Caki2 (cell line): ENCODE data around the gene MYO1G. TPM values are rescaled to one million over a fixed set of nuclear protein-coding genes. Genes with fewer than 3 reads are reported as not detected.
"Not testable (repeated sequence)": the region's sequence is repeated elsewhere in the genome, so short reads cannot be mapped to it uniquely, and the experiment has no call there.

ENCODE experiments used
- DNase-seq: peaks from one replicate; pipeline ENCODE4 v3.0.0-alpha.2; 2015; ENCODE audit warnings: low read depth
- in situ Hi-C: cut with HindIII; loops from 2 replicates; pipeline ENCODE4 v1.10.0; 2016; ENCODE audit warnings: low sequenced_read_pairs, low pct_unique_long_range_greater_than_20kb, mixed read lengths
- total RNA-seq: library from RNA; depleted of rRNA; stranded (reverse); fragments of >200 nt; shearing (Covaris generic); gene quantifications from 2 replicates; pipeline ENCODE4 v1.2.3, GENCODE V29; 2014; ENCODE audit warnings: low replicate concordance; rRNA removed

Gene MYO1G
- total RNA-seq = not detected in 2 replicates

GRCh38 chr7:44978511-44979366, at the start of gene MYO1G:
Gene MYO1G (minus strand): TSS chr7:44979015. CDS start chr7:44978961, 54 bp downstream.
- in situ Hi-C loops = no loop called here
- no peak for DNase-seq

DNA sequence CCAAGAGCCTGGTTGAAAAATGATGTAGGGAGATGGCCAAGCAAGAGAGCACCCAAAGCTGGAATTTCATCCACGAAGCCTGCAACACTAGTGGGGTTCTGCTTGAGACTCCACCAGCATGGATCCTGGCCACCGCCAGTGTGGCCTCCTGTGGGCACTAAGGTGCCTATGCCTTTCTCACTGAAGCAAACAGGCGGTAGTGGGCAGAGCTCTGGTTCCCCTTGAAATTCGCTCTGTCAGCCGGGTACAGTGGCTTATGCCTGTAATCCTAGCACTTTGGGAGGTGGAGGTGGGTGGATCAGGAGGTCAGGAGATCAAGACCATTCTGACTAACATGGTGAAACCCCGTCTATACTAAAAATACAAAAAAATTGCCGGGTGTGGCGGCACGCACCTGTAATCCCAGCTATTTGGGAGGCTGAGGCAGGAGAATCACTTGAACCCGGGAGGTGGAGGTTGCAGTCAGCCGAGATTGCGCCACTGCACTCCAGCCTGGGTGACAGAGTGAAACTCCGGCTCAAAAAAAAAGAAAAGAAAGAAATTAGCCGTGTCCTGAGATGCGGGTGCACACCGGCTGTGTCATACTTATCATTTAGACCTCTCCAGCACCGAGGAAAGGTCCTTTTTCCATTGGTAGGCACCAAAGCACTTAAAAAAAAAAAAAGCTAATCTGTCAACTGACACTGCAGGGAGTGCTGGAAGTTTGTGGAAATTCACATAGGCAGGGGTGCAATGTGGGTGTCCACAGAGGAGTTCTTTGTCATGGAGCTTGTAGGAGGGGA, 49.5 kb upstream of the MYO1G start:
- in situ Hi-C loops = no loop called here
- DNase-seq = no peak

DNA sequence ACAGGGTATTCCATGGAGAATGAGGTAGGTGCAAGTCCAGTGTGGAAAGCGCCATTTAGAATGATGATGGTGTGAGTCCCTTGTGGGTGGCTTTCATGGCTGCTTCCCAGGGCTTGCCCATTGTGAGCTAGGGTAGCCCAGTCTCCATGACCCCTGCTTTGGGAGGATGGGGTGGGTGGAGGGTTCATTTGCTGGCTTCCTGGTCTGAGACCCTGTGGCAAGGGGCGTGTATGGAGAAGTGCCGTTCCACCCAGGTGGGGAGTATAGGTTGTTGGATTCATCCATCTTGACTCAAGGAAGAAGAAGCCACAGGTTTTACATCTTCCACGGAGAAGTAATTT, 48.9 kb upstream of the MYO1G start:
- DNase-seq = no peak

GRCh38 chr7:45026984-45027773, 48.4 kb upstream of the MYO1G start:
- in situ Hi-C loops = no loop called here
- DNase-seq = no peak

More for the DNA sequence above, 48.9 kb upstream of the MYO1G start:
- in situ Hi-C loops = no loop called here

DNA sequence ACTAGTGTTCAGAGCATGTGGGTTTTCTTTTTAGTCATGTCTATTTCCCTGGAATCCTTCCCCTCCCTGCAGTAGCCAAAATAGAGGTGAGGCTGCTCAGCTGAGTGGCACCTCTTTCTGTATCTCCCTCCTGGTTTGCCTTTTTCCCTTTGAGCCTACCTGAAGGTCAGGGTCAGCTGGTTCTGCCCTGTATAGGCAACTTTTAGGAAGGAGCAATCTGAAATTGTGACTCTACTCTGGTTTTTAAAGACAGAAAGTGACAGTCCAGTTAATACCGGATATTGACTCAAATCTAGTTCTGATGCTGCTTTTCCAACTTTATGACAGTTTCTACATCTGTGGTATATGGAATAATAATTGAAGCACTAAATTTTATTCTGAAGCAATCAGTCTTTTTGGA, 47.2 kb upstream of the MYO1G start:
- in situ Hi-C loops = no loop called here
- DNase-seq = no peak

DNA sequence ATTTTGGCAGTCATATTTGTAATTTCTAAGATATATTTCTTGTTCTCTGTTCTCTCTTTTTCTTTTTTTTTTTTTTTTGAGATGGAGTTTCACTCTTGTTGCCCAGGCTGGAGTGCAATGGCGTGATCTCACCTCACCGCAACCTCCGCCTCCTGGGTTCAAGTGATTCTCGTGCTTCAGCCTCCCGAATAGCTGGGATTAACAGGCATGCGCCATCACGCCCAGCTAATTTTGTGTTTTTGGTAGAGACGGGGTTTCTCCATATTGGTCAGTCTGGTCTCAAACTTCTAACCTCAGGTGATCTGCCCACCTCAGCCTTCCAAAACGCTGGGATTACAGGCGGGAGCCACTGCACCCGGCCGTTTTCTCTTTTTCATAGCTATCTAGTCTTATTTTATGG, 46.7 kb upstream of the MYO1G start:
- DNase-seq, in situ Hi-C loops: not testable (repeated sequence)

DNA sequence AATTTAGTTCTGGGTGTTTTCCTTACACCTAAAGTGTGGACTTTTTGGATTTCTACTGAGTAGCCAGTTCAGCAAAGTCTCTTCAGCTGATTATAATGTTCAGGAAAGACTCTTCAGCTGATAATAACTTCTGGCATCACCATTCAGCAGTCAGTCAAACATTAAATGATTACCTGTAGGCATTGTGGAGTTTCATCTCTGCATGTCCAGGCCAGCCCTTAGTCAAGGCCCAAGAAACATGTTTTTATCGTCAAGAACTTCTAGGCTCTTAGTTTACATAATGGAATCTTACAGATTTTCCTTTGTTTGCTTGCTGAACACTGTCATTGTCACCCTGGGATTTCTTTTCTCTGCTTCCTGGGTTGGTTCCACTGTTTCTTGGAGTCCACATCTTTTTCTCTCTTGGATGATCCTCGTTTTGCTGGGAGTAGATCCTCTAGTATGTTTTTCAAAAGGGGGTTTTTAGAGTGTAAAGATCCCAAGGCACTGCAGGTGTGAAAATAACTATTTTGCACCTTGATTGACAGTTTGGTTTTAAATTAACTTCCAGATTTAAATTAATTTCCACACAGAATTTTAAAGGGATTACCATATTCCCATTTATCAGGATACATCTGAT, 45.4 kb upstream of the MYO1G start:
- in situ Hi-C loops = no loop called here
- no peak for DNase-seq

DNA sequence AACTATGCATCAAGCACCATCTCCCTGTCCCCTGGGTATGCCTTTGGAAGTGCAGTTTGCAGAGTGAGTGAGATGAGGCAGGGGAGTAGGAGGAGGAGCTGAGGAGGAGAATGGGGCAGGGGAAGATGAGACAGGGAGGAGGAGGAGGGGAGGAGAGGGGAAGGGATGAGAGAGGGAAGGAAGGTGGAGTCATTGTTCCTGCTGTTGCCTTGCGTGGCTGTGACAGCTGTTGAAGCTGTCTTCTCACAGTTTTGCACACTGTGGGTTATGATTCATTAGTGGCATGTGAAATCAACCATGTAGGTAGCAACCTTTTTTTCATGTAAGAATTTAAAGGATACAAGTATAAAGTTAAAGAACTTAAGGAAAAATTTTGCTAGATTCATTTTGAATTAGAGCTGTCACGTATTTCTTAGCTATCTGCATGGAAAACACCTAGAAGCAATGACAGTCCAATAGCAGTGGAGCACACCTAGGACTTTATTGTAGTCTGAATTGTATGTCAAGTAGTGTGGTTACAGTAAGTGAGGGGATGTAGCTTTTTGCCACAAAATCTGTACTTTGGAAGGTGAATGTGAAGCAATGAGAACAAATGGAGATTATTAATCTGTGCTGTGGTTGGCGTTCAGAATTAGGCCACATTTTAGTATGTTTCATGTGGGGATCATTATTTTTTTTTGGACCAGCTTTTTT, 42.9 kb upstream of the MYO1G start:
- in situ Hi-C loops = no loop called here
- peak; percentile 60 for DNase-seq

DNA sequence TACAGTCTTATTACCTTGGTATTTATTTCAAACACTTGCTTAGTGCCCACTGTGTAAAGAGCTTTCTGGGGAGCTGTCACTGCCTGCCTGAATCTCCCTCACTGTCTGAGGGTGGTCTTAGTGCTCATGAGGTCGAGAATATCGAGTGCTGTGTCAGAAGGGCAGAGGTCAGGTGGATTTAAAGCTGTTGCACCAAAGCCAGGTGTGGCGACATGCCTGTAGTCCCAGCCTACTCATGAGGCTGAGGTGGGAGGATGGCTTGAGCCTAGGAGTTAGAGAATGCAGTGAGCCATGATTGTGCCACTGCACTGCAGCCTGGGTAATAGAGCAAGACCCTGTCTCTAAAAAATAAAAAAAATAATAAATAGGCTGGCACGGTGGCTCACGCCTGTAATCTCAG, 42.1 kb upstream of the MYO1G start:
- in situ Hi-C loops = no loop called here
- DNase-seq = no peak

- no peak for DNase-seq
- in situ Hi-C loops = no loop called here
Measured at GRCh38 chr7:45017253-45017652, 38.4 kb upstream of the MYO1G start.

DNA sequence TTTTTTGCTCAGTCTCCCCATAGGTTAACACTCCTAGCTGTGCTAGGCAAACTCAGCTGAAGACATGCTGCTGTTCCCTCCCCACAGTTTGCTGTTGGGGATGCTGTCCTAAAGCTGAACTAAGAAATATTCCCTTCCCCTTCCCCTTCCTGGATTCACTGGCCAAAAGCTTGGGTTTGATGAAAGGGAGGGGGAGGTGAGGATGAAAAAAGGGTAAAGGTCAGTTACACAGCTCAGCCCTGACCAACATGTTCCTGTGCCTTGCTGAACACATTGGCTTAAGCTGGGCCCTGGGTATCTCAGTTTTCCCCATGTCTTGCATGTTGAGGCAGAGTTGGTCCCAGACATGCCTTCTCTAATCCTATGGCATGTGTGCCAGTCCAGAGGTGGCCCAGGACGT, 36.5 kb upstream of the MYO1G start:
- DNase-seq = no peak
- in situ Hi-C loops = no loop called here

GRCh38 chr7:45013465-45013967, 34.7 kb upstream of the MYO1G start:
- no peak for DNase-seq
- in situ Hi-C loops = no loop called here

DNA sequence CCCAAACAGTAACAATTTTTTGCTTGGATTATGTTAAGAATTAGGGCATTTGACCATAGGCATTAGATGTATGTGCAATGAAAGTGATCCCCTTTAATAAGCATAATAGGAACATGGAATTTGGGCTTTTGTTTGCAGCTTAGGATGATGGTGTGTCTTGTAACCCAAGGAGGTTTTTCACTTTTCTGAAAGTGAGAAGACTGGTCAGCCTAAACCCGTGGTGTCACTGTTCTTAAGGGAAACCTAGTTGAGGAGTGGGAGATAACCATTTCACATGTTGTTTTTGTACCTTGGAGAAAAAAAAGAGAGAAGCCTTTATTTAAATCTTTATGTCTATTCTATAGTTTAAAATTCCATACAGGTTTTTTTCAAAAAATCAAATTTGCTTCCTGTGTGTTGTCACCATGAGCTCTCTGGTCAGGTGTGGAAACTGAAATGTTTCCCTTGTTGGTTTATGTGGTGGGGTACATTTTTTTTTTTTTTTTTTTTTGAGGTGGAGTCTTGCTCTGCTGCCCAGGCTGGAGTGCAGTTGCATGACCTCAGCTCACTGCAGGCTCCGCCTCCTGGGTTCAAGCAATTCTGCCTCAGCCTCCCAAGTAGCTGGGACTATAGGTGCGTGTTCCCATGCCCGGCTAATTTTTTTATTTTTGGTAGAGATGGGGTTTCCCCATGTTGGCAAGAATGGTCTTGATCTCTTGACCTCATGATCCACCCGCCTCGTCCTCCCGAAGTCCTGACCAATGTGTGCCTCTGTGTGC, 28.9 kb upstream of the MYO1G start:
- in situ Hi-C loops = no loop called here

GRCh38 chr7:45007106-45007505, 28.3 kb upstream of the MYO1G start:
- in situ Hi-C loops = no loop called here
- no peak for DNase-seq

More for the DNA sequence above, 28.9 kb upstream of the MYO1G start:
- no peak for DNase-seq

GRCh38 chr7:45003789-45004188, 25.0 kb upstream of the MYO1G start:
- in situ Hi-C loops = no loop called here
- no peak for DNase-seq

- no peak for DNase-seq
- in situ Hi-C loops = no loop called here
Measured at GRCh38 chr7:45001826-45002225, 23.0 kb upstream of the MYO1G start.

GRCh38 chr7:45001138-45001694, 22.4 kb upstream of the MYO1G start:
- peak; percentile 37 for DNase-seq

More at GRCh38 chr7:45001138-45001694, 22.4 kb upstream of the MYO1G start:
- in situ Hi-C loops = no loop called here
